IPS-15b (cell line): ENCODE results near the gene FIZ1.

Source experiments
- H3K27me3 ChIP-seq: one replicate; pipeline ENCODE4 v1.6.1; 2013; ENCODE audit warnings: low read length; ENCODE audit not compliant: control insufficient read depth, insufficient read depth
- H3K36me3 ChIP-seq: one replicate; pipeline ENCODE4 v1.6.1; 2013; ENCODE audit warnings: low read length; ENCODE audit not compliant: control insufficient read depth, insufficient read depth
- H3K4me1 ChIP-seq: one replicate; pipeline ENCODE4 v1.6.1; 2013; ENCODE audit warnings: mild to moderate bottlenecking, low read length; ENCODE audit not compliant: control insufficient read depth, insufficient read depth
- H3K4me3 ChIP-seq: one replicate; pipeline ENCODE4 v1.5.1; 2013; ENCODE audit warnings: low read depth, low read length
- H3K9ac ChIP-seq: one replicate; pipeline ENCODE4 v1.6.1; 2013; ENCODE audit warnings: low read depth, mild to moderate bottlenecking, low read length
- H3K9me3 ChIP-seq: one replicate; pipeline ENCODE4 v1.6.1; 2013; ENCODE audit warnings: mild to moderate bottlenecking, low read length; ENCODE audit not compliant: control insufficient read depth, insufficient read depth

FIZ1 gene

DNA sequence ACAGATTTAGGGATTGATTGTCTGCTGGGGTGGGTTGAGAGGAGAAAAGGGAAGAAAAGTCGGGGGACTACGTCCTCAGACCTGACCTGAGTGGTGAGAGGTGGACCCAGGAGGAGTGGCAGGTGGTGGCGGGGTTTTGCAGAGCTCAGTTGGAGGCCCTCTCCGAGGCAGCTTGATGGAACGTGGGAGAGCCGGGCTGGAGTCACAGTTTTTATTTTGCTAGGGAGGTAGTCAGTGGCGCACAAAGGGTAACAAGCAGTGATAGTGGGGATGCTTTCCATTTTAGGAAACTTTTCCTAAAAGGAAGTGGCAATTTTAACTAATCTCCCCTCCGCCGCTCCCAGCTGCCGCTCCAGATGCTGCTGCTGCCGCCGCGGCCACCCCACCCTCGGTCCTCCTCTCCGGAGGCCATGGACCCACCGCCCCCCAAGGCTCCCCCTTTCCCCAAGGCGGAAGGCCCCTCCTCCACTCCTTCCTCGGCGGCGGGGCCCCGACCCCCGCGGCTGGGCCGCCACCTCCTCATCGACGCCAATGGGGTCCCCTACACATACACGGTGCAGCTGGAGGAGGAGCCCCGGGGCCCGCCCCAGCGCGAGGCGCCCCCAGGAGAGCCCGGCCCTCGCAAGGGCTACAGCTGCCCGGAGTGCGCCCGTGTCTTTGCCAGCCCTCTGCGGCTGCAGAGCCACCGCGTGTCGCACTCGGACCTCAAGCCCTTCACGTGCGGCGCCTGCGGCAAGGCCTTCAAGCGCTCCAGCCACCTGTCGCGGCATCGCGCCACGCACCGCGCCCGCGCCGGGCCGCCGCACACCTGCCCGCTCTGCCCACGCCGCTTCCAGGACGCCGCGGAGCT, 43.1 kb upstream of the FIZ1 start:
- no peaks in the 10 kb centered on the region for H3K9me3 ChIP-seq
- H3K27me3 ChIP-seq = no peaks in the 10 kb centered on the region
- H3K4me3 ChIP-seq = peak overlapping the region; percentile 85
- peak overlapping the region; percentile 56 for H3K9ac ChIP-seq
- no peaks in the 10 kb centered on the region for H3K4me1 ChIP-seq
- H3K36me3 ChIP-seq = peaks cover 13% of the 10 kb centered on the region

DNA sequence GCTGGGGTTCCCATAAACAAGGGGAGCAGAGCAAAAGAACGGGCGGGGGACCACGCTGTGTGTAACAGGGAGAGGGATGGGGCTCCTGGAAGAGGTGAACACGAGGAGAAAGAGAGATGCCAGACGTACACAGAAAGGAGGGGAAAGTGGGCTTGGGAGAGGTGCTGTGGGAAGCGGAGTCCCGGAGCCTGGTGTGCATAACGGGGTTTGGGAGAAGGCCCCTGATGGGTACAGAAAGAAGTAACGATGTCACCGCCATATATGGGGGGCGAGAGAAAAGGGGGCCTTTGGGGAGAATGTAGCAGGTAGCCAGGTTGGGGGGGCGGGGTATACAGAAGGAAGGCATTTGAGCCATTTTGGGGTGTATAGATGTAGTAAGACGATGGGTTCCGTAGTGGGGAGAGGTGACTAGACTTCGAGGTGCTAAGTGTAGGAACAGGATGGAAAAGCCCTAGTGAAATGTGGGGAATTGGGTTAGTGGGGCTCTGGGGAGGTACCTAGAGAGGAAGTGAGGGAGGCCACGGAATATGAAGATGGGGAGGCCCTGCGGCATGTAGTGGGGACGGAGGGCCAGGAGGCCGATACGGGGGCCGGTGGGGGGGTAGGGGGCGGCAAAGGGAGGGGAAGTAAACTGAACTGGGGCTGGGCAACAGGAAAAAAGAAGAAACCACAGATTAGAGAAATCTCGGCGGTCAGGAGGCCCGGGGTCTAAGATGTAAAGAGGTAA, 42.3 kb upstream of the FIZ1 start:
- Histone ChIP-seq H3K9ac (peak overlapping the region; percentile 66), H3K4me3 (peak overlapping the region; percentile 85), H3K4me1 (no peaks in the 10 kb centered on the region), H3K27me3 (no peaks in the 10 kb centered on the region), H3K36me3 (peaks cover 13% of the 10 kb centered on the region), H3K9me3 (no peaks in the 10 kb centered on the region)

DNA sequence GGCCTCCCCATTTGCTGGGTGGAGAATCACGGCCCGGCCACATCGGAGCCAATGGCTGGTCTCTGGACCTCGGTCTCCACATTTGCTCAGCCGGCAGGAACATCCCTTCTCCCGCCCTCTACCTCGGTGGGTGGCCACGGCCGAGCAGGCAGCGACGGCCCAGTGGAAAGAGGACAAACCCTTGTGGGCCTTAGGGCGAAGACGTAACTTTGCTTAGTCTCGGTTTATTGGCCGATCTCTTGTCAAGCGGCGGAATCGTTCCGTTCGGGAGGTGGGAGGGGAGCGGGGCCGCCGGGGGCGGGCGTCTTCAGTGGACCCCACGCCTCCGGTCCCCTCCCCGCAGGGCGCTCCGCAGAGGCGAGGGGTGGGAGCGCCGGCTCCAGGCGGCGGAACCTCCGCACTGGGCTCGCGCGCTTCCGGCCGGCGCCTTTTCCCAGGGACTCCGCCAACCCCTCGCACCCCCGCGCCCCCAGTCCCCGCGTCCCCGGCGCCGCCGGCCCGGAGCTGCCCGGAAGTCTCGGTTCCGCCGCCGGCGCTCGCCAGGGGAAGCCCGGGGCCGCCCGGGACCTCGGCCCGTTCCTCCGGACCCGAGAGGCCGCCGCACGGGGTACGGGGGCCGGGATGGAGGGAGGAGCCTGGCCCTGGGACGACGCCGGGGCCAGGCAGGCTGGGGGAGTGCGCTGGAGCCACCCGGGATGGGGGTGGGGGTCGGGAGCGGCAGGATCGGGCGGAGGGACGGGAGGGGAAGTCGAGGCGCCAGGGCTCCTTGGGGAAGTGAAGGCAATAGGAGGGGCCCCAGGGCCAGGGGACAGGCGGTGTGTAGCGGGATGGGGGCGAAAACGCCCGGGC, 41.5 kb upstream of the FIZ1 start, which contains the start of gene ZNF580:
Gene ZNF580, plus strand, starts transcription at position 426 of the 849 bp plus-strand sequence. CDS start 1,507 bp downstream, outside the sequence.
- Histone ChIP-seq H3K4me1 (peaks cover 5% of the 10 kb centered on the region), H3K4me3 (peak within 1 kb of the TSS; percentile 85), H3K9ac (peak within 1 kb of the TSS; percentile 66), H3K9me3 (no peaks in the 10 kb centered on the region), H3K36me3 (peaks cover 13% of the 10 kb centered on the region), H3K27me3 (no peaks in the 10 kb centered on the region)

DNA sequence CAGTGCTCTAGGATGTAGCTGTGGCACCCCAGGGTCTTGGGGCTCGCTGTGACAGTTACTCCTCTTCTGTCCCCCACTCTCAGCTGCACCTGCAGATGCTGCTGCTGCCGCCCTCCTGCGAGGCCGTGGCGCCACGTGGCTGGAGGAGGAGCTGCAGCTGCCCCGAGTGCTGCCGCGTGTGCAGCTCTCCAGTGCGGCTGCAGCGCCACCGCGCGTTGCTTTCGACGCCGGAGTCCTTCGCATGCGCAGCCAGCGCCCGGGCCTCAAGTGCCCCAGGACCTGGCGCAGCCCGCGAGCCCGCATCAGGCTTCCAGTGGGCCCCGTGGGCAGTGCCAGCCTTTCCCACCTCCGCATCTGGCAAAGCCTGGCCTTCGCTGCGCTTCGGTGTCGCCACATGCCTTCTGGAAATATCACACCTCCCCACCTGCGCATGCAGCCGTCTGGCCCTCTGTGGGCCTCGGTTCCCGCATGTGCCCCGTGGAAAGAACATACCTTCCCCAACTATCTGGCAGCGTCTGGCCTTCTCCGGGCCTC, 40.8 kb upstream of the FIZ1 start:
- H3K9me3 ChIP-seq = no peaks in the 10 kb centered on the region
- peak overlapping the region; percentile 47 for H3K9ac ChIP-seq
- H3K4me1 ChIP-seq = peaks cover 6% of the 10 kb centered on the region
- no peaks in the 10 kb centered on the region for H3K27me3 ChIP-seq
- H3K36me3 ChIP-seq = peaks cover 9% of the 10 kb centered on the region
- peak overlapping the region; percentile 85 for H3K4me3 ChIP-seq

DNA sequence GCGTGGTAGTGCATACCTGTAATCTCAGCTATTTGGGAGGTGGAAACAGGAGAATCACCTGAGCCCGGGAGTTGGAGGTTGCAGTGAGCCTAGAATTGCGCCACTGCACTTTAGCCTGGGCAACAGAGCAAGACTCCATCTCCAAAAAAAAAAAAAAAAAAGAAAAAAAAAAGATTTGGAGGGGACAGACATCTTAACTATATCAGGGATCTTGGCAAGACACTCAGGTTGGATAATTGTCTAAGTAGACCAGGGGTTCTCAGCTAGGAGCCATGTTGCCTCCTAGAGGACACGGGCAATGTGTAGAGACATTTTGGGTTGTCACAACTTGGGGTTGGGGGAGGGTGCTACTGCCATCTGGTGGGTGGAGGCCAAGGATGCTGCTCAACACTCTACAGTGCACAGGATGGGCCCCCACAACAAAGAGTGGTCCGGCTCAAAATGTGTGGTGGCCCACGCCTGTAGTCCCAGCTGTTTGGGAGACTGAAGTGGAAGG, 39.6 kb upstream of the FIZ1 start:
- Histone ChIP-seq H3K9ac (no peak overlapping the region), H3K9me3 (no peaks in the 10 kb centered on the region), H3K4me1 (peaks cover 6% of the 10 kb centered on the region), H3K27me3 (no peaks in the 10 kb centered on the region), H3K4me3 (no peak overlapping the region), H3K36me3 (peaks cover 4% of the 10 kb centered on the region)

DNA sequence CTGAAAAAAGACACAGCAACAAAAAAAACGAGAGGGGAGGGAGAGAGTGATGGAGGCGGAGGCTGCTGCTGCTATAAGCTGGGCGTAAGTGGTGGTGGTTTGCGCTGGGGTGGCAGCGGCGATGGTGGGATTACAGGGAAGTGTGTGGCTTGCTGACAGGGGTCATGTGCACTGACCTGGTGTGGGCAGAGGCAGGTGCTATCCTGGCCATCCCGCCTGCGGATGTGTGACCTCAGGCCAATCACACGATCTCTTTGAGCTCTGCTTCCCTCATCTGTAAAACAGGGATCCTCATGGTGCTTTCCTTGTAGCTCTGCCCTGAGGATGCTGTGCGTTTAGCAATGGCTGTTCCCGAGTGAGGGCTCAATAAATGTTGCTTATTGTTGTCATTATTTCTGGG, 38.2 kb upstream of the FIZ1 start:
- Histone ChIP-seq H3K4me3 (no peak overlapping the region), H3K9me3 (no peaks in the 10 kb centered on the region), H3K36me3 (peaks cover 4% of the 10 kb centered on the region), H3K27me3 (no peaks in the 10 kb centered on the region), H3K4me1 (peaks cover 6% of the 10 kb centered on the region), H3K9ac (no peak overlapping the region)

DNA sequence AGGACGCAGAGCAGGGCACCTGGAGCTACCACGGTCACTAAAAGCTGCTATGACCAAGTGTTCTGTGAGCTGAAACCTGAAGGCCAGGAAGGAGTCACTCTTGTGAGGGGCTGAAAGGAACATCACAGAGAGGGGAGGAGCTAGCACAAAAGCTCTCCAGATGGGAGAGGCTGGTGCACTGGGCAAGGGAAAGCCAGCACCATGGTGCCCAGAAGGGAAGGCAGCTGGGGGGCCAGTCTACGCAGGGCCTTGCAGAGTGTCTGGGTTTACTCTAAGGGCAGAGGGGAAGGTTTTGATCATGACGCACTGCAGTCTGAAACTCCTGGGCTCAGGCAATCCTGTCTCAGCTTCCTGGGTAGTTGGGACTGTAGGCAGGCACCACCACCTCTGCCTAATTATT, 37.4 kb upstream of the FIZ1 start:
- H3K4me1 ChIP-seq = peaks cover 6% of the 10 kb centered on the region
- peaks cover 4% of the 10 kb centered on the region for H3K36me3 ChIP-seq
- H3K27me3 ChIP-seq = no peaks in the 10 kb centered on the region
- no peaks in the 10 kb centered on the region for H3K9me3 ChIP-seq
- H3K4me3 ChIP-seq = no peak overlapping the region
- no peak overlapping the region for H3K9ac ChIP-seq

DNA sequence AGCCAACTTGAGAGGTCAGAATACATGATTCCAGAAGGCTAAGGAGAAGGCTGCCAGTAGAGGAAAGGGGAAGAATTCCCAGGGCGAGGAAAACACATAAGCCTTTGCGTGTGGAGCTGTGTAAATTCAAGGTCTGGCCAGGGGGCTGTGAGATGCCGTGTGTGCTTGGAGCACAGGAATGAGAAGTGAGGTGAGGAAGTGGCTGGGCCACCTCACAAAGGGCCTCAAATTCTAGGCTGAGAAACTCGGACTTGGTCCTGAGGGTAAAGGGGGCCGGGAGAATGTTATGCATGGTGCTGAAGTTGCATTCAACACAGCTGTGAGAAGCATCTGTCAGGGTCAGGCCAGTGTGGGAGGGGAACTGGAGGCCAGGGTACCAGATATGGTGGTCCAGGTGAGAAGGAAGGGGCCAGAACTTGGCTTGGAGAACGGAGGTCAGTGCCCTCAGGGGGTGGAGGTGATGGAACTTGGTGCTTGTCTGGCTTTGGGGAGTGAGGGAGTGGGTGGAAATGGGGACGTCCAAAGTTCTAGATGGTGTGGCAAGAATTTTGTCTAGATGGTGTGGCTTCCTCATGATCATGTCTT, 36.6 kb upstream of the FIZ1 start:
- H3K4me3 ChIP-seq = peak overlapping the region; percentile 100
- peaks cover 6% of the 10 kb centered on the region for H3K4me1 ChIP-seq
- peaks cover 4% of the 10 kb centered on the region for H3K36me3 ChIP-seq
- H3K9me3 ChIP-seq = no peaks in the 10 kb centered on the region
- H3K9ac ChIP-seq = peak overlapping the region; percentile 99
- H3K27me3 ChIP-seq = no peaks in the 10 kb centered on the region

DNA sequence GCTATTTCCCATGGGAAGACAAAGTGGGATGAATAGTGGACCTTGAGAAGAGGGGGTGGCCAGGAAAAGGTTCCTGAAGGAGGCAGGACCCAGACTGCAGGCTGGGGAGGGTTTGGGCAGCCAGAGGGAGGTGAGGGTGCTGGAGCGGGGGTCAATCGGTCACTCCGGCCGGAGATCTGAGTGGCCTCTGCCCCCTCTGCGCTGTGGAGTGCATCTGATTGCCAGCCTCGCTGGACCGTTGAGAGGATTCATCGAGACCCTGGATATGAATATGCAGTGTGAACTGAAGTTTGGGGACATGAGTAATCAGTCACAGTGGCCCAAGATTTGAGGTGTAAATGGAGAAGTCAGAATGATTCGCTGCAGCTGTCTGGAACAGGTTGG, 36.0 kb upstream of the FIZ1 start:
- Histone ChIP-seq H3K4me3 (peak overlapping the region; percentile 100), H3K4me1 (peaks cover 6% of the 10 kb centered on the region), H3K9me3 (no peaks in the 10 kb centered on the region), H3K27me3 (no peaks in the 10 kb centered on the region), H3K36me3 (peaks cover 4% of the 10 kb centered on the region), H3K9ac (peak overlapping the region; percentile 99)

DNA sequence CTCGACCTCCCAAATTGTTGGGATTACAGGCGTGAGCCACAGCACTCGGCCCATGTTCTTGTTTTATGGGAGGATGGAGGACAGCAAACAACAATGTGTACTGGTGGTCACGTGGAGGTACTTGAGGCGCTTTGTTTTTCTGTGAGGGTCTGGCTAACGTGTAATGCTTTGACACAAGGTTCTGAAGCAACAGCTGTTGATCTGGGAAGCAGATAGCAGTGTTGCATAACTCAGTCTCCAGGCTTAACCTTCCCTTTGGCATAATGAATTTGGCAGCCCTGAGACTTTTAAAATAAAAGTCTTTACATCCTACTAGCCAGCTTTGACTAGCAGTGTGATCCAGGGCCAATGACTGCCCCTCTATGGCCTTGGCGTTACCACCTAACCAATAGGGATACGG, 34.5 kb upstream of the FIZ1 start:
- no peak overlapping the region for H3K4me3 ChIP-seq
- peaks cover 6% of the 10 kb centered on the region for H3K4me1 ChIP-seq
- no peaks in the 10 kb centered on the region for H3K9me3 ChIP-seq
- H3K36me3 ChIP-seq = peaks cover 4% of the 10 kb centered on the region
- H3K9ac ChIP-seq = no peak overlapping the region
- no peaks in the 10 kb centered on the region for H3K27me3 ChIP-seq

DNA sequence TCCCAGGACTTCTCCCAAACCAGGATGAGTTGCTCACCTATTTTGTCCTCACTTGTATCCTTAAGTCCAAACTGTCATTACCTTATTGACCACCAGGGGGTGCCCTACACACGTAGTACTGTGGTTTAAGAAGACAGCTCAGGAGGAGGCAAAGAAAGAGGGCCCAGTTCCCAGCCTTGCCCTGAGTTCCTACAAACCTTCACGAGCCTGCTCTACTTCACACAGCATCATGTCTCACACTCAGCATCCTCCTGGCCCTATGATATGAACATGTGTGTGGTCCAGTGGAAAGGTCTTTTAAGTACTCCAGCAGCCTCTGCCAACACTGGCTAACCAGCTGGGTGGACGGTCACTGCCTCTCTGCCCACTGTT, 33.1 kb upstream of the FIZ1 start:
- Histone ChIP-seq H3K27me3 (no peaks in the 10 kb centered on the region), H3K4me1 (peaks cover 6% of the 10 kb centered on the region), H3K9me3 (no peaks in the 10 kb centered on the region), H3K9ac (no peak overlapping the region), H3K36me3 (peaks cover 4% of the 10 kb centered on the region), H3K4me3 (no peak overlapping the region)
